DMS 273 (cell line): ENCODE measurements around the gene GREB1.

Experiments
- DNase-seq: peaks from one replicate; lab custom pipeline; 2025; ENCODE audit not compliant: unreplicated experiment; lab: John Stamatoyannopoulos, UW

Gene GREB1

GRCh38 chr2:11680182-11680900 is 146.5 kb downstream of the GREB1 start:
- no peak for DNase-seq

GRCh38 chr2:11680901-11681721 is 147.3 kb downstream of the GREB1 start:
- DNase-seq: no peak

DNA sequence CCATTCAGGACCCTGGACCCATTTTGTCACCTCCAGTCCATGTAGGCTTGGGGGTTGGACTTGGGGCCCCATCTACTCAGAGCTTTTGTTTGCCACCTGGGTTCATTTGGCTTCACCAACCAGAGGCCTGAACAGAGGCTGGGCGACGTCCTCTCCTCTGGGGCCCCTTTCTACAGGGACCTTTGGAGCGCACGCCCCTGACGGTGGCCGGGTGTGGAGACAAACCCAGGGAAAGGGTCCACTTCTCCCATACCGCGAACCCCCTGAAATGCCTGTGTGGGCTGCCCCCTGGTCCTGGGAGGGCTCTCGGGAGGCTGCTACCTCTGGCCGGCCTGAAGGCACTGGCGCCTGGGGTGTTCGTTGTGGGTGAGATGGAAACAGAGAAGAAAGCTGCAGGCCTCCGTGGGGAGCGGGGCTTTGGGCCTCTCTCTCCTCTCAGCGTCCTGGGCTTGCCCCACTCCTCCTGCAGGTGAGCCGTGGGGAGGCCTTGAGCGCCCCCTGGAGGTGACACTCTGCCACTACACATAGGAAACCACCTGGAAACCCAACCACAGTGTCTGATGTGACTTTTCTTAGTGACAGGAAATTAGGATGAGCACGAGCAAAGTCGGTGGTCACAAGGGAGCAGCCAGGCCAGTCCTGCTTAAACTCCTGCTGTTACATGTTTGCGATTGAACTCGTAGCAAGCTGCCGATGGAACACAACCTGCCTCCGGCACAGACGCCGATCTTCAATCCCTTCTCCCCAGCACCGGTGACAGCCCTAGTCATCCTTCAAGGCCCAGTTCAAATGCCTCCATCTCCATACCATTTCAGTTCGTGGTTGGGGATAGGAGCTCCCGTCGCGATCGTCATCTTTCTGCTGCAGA is 148.1 kb downstream of the GREB1 start:
- DNase-seq: peak; percentile 68

GRCh38 chr2:11682590-11682915 is 148.7 kb downstream of the GREB1 start:
- DNase-seq: no peak

GRCh38 chr2:11683476-11683875 is 149.6 kb downstream of the GREB1 start:
- no peak for DNase-seq

DNA sequence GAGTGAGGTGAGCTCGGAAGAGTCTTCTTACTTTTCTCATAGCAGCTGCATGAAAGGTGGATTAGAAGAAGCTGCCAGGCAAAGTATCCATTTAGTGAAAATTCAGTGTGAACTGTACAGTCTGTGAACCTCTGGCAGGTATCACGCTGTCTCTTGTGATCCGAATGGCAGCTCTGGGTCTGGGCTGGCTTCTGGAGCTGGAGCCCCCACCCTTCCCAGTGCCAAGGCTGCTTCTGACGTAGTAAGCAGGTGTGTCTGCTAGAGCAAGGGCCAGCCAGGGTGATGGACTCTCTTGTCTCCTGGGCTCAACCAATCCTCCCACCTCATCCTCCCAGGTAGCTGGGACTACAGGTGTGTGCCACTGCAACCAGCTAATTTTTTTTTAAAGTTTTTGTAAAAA is 150.1 kb downstream of the GREB1 start:
- DNase-seq: no peak

DNA sequence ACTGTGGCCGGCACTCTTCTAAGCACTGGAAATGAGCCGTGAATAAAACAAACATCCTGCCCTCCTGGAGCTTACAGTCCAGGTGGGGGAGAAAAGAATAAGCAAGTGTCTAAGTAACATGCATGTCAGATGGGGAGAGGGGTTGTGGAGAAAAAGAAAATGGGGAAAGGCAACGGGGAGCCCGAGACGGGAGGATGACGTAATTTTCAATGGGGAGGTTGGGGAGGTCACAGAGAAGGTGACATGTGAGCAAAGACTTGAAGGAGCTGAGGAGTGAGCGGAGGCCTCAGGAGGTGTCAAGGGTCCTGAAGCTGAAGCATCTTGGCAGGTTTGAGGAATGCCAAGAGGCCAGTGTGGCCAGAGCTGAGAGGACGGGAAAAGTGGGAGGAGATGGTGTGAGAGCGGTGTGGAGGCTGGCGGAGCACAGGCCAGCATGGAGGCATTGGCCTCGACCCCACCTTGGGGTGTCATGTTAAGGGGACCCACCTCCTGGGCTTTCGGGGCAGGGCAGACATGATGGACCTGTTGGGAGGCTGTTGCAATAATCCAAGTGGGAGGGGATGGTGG is 151.1 kb downstream of the GREB1 start:
- no peak for DNase-seq

DNA sequence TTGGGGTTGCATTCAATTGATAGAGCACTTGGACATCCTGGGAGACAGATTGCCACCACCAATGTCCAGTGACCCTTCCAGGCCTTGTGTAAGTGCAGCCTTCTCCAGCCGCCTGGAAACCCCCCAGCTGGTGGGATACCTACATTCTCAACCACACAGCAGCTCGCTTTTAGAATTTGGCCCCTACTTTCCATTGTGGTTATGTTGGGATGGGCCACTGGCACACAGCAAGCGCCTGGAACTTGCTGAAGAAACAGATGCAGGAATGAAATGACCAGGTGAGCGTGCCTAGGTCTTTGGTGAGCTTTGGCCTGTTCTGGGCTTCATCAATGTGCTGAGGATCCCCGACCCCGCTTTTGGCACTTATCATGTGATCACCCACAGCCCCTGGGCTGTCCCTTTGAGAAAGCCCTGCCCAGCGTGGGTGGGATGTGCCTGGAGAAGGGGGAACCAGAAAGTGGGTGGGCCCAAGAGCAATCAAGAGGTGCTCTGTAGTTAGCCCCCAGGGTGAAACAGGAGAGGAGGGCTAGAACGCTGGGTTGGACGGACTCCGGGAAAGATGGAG is 152.1 kb downstream of the GREB1 start:
- DNase-seq: no peak

DNA sequence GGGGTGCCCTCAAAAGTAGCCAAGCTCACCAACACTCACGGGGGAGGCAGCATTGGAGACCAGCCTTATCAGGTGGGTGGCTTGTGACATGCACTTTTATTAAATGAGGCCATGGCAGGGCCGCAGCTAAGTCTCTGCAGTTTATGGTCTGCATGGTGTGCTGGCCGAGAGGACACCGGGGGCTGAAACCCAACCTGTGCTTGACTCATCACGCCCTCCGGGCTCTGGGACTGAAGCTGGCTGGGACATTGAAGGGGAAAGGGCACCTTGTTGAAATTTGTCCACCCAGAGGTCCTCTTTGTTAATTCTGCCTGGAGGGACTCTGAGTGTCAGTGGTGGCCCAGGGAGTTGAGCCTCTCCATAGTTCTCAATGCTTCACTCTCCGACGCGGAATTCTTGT is 153.9 kb downstream of the GREB1 start:
- no peak for DNase-seq

DNA sequence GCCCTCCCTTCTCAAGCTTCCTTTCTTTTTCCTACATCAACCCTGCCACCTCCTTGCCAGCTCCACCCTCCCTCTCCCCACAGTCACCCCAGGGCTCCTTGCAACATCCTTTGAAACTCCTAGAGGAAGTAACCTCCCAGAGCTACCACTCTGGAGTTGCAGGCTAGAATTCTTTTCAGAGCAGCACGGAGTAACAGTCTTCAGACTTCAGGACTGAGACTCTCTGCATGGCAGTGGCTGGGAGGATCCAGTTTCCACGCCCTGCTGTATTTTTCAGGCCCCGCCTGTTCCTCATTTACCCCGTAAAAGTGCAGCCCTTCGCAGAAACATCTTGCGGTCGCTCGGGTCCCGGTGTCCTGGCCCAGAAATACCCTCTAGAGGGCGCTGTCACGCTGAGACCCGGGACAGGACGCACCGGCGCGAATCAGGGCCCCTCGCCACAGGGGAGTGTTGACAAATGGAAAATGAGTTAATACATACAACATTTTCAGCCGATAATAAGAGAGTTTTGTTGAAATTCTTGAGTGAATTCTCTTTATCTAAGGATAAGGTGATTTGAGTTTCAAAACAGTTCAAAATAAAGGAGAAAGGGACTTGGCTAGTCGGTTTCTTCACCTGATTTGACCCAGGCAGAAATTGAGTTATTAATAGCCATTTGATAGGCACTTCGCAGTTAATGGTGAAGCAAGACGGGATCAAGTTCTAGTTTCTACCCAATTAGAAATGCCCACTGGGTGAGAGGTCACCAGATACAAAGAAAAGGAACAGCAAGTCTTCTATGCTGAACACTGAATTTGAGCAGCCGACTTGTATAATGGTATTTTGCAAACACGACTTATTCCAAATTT is 154.6 kb downstream of the GREB1 start:
- DNase-seq: peak; percentile 94

- no peak for DNase-seq
Measured at GRCh38 chr2:11691076-11691660, 157.3 kb downstream of the GREB1 start.
